Measurements from ENCODE around the gene UGGT1.
"Not testable (repeated sequence)": the region's sequence is repeated elsewhere in the genome, so short reads cannot be mapped to it uniquely, and the experiment has no call there.

Gene UGGT1

DNA sequence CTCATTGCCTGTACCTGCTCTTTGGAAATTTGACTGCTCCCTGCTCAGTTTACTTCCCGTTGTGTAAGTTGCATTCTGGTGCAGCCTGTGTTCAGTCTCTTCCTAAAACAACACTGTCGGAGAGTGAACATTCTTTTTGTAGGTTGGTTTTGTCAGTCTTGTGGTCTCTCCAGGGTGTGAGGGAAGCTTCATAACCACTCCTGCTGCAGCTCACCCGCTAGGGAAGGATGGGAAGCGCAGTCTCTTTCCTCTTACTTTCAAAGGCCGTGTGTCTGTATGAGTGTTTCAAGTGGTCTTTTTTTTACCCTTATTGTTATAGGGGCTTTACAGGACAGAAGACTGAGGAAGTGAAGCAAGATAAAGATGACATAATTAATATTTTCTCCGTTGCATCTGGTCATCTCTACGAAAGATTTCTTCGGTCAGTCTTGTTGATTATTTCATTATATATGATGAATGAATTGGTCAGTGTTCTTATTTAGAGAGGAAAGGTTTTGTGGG is 87.2 kb downstream of the UGGT1 start:
- DNase-seq: no peak

DNA sequence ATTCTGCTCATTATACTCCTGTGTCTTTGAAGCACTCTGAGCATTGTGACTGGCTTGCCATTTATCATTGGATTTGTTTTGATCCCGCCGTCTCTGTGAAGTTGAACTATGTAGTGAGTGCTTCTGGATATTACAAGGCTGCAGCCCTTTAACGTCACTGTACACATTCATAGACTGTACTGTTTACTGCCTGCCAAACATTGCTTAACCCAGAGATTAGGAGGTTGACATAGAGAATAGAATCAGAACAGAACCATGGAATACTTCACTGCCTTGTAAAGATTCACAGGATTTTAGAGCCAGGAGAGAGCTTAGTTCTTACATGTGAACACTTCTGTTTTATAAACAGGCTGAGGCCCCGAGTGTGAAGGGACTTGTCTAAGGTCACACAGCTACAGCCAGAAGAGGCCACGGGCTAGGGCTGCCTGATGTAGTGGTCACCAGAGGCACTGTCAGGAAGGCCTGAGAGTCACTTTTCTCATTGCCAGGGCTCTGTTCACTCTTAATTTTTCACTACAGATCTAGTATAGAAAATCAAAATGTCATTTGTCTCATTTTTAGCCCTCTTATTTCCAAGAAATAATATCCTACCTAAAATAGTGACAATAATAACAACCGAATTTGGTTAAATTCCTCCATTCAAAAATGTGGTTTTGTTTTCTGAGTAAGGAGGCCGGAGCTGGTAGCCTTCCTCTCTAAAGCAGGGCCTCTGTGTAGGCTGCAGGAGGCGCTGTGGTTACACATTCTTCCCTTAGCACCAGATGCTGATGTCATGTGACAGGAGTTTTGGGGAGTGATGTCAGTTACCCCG is 87.9 kb downstream of the UGGT1 start:
- no peak for DNase-seq

DNA sequence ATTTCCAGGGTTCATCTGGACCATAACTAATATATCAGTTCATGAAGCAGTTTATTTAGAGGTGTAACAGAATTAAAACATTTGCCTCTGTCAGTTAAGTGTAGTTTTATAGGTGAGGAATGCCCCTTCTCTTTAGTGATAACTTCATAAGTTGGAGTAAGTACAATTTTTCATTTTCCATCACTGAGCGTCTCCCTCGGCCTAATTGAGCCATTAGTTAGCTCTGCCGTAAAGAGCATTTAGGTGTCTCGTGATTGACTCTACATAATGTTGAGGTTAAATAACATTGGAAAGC is 88.4 kb downstream of the UGGT1 start:
- DNase-seq: no peak

DNA sequence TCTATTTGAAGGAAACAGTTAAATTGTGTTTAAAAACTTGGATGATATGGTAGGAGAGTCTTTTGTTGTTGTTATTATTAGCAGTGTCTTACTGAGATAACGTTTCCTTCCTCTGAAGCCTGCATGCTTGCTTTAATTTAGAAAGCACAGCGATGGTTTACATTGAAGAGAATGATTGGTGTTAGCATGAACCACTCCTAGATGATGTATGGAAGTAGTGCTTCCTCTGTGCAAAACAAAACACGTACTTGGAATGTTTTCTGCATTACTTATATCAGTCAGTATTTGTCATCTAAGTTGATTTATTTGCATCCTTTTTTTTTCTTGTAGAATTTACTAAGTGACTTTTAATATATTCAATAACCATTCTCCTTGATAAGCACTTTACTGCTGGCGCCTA is 89.0 kb downstream of the UGGT1 start:
- no peak for DNase-seq

DNA sequence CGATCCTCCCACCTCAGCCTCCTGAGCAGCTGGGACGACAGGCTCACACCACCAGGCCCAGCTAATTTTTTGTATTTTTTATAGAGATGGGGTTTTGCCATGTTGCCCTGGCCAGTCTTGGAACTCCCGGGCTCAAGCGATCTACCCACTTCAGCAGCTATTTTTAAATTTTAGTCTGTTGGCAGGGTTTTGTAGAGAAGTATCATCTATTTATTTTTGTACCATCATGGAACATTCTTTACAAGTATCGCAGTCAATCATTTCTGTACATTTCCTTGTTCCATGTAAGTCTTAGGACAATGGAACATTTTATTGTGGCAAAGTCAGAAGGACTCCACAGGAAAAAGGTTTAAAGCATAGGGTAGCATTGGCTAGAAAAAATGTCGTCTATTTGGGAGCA is 94.6 kb downstream of the UGGT1 start:
- no peak for DNase-seq

DNA sequence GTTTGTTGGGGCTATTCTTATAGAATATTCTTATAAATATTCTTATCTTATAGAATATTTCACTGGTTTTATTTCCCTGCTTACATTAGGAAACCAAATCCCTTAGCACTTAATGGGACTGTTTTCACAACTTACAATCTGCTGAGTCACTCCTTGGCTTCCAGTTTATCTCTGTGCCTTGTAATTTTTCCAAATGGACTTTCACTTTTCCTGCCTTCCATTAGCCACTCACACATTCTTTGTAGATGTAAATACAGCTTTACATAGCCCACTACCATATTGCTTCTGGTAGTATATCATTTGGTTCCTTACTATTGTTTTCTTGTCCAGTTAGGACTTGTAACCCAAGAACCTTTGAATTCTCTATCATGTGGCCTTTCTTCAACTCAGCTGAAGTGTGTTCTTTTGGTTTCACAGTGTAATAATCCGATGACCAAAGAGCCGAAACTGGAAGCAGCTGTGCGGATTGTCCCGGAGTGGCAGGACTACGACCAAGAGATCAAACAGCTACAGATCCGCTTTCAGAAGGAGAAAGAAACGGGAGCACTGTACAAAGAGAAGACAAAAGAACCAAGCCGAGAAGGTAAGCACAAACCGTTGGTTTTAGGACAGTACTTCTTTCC is 96.1 kb downstream of the UGGT1 start:
- DNase-seq: no peak

DNA sequence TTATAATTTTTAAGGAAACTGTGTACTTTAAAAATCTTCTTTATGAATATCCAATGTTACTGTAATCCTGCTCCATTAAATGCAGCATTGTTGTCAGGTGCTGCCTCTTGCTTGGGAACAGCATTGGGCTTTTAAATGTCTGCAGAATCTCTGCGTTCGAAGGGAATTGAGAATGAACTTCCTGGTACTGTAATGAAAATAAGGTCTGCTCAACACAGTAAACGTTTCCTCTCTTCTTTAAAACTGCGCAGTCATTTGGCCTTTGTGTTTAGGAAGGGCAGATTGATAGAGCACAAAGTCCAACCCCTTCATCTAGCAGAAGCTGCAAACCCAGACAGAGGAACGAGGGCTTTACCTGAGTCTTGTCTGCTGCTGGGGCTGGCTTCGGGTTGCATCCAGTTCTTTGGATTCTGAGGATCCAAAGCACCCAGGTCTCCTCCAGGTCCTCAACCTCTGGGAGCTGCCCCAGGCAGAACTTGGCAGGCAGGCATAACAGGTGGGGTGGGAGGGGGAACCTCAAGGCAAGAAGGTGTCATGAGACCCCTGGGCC is 104.5 kb downstream of the UGGT1 start:
- no peak for DNase-seq

DNA sequence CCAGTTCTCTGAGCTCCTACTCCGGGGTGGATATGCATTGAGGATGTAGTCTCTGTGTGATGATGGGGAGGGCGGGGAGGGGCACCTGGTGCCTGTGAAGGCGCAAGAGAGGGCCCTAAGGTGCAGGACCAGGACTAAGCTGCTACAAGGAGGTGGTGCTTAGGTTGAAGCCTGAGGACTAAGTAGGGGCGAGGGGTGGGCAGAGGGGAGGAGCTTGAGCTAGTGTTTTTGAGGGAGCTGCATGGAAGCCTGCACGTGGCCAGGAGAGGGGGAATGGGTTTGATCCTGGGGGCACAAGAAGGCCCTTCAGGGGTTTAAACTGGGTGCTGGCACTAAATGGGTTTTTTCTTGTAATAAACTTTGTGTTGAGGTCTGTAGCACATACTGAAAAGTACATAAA is 105.0 kb downstream of the UGGT1 start:
- DNase-seq: no peak

DNA sequence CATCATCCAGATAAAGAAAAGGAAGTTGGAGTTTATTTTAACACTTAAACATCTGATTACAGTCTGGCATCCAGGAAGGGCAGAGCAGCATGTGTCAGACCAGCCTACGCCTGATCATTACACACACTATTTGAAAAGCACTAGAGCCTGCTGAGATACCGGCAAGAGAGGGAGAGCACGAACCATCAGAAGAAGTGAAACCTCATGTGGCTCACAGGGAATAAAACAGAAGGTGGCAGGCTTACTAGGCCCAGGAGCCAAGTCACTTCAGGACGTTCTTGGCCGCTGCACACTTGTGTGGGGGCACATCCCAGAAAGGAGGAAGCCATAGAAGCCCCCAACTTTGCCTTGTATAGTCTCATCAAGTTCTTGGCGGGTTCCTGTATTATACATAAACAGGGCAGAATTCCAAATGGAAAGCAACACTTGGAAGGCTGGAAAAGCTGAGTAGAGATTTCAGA is 105.5 kb downstream of the UGGT1 start:
- no peak for DNase-seq

DNA sequence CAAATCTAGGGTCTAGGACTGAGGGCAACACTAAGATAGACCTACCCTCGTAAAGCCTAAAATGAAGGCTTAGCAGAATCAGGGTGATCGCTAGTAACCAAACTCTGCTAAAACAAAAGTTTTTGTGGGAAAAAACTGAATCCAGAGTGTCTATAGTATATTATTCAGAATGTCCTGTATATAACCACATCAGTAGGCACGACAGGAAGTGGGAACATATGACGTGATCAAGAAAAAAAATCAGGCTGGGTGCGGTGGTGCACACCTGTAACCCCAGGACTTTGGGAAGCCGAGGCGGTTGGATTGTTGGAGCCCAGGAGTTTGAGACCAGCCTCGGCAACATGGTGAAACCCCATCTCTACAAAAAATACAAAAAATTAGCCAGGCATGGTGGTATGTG is 106.1 kb downstream of the UGGT1 start:
- no peak for DNase-seq

DNA sequence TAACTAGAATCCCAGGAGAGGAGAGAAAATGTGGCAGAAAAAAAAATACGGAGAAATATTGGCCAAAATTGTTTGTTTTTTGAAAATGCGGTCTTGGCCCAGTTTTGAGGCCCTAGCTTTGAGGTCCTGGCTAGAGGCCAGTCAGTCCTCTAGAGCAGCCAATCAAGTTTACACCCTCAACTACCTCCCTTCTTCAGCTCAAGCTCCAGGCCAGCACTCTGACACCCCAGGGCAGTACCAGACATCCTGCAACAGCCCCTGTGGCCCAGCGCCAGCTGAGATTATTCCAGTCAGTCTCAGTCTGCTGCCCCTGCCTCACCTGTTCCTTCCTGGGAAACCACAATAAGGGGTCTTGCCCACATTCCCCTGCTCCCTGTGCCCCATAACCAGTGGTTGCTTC is 107.7 kb downstream of the UGGT1 start:
- DNase-seq: no peak

DNA sequence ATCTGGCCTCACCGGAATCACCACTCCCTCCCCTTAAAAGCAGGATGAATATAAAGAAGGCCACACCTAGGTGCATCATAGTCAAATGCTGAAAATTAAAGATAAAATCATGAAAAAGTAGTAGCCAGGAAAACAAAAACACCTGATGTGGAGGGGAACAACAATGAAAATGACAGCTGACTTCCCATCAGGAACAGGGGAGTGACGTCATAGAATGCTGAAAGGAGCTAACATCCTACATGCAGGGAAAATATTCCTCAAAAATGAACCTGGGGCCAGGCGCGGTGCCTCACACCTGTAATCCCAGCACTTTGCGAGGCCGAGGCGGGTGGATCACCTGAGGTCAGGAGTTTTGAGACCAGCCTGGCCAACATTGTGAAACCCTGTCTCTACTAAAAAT is 108.1 kb downstream of the UGGT1 start:
- DNase-seq: no peak

DNA sequence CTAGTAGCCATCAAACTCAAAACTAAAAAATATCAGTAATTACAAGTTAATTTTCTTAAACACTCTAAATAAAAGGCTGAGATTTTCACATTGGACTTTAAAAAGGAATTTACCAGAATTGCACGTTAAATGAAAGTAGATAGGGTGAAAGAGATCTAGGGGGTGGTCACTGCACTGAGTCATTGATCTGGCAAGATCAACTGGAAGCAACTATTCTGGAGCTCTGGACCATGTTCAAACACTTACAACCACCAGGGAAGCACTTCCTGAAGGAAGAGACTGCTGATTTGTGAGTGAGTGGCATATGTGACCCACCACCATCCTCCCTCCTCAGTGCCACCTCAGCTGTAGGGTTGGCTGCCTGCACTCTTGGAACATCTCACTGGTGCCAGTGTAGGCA is 111.8 kb downstream of the UGGT1 start:
- DNase-seq: no peak

DNA sequence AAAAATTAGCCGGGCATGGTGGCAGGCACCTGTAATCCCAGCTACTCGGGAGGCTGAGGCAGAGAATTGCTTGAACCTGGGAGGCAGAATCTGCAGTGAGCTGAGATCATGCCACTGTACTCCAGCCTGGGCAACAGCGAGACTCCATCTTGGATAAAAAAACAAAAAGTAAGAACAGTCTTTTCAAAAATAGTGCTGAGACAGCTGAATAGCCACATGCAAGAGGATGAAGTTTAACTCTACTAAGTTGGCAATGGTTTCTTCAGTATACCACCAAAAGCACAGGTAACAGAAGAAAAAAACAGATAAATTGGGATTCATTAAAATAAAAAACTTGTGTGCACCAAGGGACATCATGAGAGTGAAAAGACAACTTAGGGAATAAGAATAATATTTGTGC is 115.2 kb downstream of the UGGT1 start:
- no peak for DNase-seq

DNA sequence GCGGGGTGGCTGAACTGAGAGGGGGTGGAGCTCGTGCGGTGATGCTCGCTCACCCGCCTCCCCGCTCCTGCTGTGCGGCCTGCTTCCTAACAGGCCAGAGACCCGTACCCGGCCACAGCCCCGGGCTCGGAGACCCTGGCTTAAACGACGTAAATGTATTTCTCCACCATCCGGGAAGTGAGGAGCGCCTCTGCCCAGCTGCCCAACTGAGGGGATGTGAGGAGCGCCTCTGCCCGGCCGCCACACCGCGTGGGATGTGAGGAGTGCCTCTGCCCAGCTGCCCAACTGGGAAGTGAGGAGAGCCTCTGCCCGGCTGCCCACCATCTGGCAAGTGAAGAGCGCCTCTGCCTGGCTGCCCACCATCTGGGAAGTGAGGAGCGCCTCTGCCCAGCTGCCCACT is 117.0 kb downstream of the UGGT1 start:
- no peak for DNase-seq

DNA sequence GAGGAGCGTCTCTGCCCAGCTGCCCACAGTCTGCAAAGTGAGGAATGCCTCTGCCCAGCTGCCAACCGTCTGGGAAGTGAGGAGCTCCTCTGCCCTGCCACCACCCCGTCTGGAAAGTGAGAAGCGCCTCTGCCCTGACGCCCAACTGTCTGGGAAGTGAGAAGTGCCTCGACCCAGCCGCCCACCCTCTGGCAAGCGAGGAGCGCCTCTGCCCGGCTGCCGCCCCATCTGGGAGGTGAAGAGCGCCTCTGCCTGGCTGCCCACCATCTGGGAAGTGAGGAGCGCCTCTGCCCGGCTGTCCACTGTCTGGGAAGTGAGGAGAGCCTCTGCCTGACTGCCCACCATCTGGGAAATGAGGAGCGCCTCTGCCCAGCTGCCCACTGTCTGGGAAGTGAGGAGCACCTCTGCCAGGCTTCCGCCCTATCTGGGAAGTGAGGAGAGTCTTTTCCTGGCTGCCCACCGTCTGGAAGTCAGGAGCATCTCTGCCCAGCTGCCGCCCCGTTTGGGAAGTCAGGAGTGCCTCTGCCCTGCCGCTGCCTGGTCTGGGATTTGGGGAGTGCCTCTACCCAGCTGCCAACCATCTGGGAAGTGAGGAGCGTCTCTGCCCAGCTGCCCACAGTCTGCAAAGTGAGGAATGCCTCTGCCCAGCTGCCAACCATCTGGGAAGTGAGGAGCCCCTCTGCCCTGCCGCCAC is 117.8 kb downstream of the UGGT1 start:
- not testable (repeated sequence) for DNase-seq

DNA sequence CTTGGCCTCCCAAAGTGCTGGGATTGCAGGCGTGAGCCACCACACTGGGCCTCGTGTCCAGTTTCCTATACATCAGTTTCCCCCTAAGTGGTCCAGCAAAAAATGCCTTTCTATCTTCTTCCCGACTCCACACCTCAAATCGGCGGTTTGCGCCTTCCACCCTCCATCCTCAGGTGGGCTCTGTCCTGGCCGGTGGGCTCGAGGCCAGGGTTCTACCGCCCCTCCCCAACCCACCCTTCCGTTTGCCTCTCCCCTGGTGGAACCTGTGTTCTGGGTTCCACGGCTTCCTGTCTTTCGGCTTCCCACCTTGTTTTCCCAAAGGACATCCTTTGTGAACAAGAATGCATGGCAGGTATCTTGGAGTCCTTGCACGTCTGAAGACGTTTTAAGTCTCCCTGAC is 123.3 kb downstream of the UGGT1 start:
- no peak for DNase-seq

DNA sequence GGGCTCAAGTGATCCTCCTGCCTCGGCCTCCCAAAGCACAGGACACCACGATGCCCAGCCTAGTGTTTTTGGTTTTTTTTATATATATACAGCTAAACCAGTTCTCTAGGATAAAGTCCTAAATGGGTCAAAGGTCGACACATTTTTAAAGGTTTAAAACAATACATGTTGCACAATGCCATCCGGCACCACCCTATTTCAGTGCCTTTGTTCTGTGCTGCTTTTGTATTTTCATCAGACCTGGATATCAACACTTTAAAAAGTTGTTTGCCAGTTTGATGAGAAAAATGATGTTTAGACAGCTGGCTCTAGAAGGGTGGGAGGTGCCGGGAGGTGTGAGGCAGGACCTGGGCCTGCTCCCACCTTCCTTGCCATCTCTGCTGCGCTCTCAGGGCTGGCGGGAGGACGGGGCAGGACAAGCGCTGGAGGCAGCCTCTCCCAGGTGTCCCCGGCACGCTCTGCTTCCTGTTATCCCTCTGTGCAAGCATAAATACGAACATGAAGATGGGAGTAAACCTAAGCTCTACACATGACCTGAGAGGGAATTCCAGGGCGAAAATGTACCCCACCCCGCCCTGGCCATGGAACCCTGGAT is 124.0 kb downstream of the UGGT1 start:
- no peak for DNase-seq

DNA sequence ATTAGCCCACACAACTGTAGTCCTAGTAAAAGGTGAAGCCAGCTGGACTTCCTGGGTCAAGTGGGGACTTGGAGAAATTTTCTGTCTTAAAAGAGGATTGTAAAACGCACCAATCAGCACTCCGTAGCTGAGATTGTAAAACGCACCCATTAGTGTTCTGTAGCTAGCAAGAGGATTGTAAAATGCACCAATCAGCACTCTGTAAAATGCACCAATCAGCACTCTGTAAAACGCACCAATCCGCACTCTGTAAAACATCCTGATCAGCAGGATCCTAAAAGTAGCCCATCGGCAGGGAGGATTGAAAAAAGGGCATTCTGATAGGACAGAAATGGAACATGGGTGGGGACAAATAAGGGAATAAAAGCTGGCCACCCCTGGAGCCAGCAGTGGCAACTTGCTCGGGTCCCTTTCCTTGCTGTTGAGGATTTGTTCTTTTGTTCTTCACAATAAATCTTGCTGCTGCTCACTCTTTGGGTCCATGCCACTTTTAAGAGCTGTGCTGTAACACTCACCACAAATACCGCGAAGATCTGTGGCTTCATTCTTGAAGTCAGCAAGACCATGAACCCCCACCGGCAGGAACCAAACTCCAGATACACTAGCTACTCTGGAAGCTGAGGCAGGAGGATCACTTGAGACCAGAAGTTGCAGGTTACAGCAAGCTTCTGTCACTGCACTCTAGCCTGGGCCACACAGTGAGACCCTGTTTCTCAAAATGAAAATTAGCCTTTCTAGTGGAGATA is 125.1 kb downstream of the UGGT1 start:
- no peak for DNase-seq

DNA sequence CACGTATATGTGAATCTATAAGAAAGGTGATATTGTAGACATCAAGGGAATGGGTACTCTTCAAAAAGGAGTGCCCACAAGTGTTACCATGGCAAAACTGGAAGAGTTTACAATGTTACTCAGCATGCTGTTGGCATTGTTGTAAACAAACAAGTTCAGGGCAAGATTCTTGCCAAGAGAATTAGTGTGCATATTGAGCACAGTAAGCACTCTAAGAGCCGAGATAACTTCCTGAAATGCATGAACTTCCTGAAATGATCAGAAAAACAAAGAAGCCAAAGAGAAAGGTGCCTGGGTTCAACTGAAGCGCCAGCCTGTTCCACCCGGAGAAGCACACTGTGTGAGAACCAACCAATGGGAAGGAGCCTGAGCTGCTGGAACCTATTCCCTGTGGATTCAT is 126.7 kb downstream of the UGGT1 start:
- no peak for DNase-seq

DNA sequence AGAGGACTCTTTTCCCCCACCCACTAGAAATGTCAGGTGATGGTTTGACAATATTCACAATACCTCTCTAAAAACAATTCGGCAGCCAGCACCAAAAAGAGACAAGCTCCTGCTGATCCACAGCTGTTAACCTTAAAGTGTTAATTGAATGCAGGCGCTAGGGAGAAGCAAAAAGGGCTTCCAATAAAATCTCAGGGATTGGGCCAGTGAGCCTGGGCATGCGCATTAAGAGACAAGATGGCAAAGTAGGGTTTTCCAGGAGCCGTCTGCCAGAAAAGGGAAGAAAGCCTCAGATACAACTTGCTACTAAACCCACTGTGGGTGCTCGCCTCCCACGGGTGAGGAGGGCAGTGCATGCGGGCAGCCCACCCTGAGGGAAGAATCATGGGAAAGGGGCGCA is 128.9 kb downstream of the UGGT1 start:
- no peak for DNase-seq

DNA sequence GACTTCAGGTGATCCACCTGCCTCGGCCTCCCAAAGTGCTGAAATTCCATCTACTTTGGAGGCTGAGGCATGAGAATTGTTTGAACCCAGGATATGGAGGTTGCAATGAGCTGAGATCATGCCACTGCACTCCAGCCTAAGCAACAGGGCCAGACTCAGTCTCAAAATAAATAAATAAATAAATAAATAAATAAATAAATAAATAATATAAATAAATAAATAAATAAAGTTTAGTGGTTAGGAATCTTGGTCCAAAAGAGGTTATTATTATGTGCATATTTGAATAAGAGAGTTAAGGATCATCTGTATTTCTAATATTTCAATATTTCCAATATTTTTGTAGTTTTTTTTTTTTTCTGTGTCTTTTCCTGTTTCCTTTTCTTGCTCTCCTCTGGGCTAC is 136.9 kb downstream of the UGGT1 start:
- no peak for DNase-seq

DNA sequence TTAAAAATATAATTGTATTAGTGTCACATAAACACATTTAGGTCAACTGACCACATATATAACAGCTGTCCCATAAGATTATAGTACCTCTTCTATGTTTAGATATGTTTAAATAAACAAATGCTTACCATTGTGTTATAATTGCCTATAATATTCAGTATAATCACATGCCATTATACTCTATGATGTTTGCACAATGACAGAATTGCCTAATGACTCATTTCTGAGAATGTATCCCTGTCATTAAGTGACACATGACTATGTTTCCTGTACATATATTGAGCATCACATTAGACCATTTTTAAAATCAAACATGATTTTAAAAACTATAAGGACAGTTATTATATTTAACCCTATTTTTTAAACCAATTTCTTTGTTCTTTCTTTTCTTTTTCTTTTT is 137.9 kb downstream of the UGGT1 start:
- peak; percentile 64 for DNase-seq
